Activated CD8-positive, alpha-beta T cell treated with anti-CD3 and anti-CD28 coated beads for 36 hours (primary cell): Measurements from ENCODE around the gene CDC25A. TPM values are rescaled to one million over a fixed set of nuclear protein-coding genes. Genes with fewer than 3 reads are reported as not detected.

ENCODE experiments used
- ATAC-seq: fragments of 200-7000 bp; cut with Tn5 transposase; one replicate; pipeline ENCODE4 v1.10.0; 2021; ENCODE audit warnings: mild to moderate bottlenecking, moderate library complexity
- CTCF ChIA-PET: fragments of 350-600 bp; sonication (Branson Sonifier 250); formaldehyde crosslinking; loops from one replicate; lab custom pipeline; 2021; ENCODE audit warnings: antibody characterized with exemption; lab: Charles Lee
- POLR2A ChIA-PET: fragments of 350-600 bp; sonication (Branson Sonifier 250); formaldehyde crosslinking; loops from one replicate; lab custom pipeline; 2021; ENCODE audit warnings: antibody characterized with exemption; lab: Charles Lee
- DNase-seq: peaks from one replicate; pipeline ENCODE4 v3.0.0-alpha.2; 2020
- H3K27ac Mint-ChIP-seq: one replicate; pipeline ENCODE4 v1.8.0; 2021; ENCODE audit warnings: mild to moderate bottlenecking, mixed read lengths
- H3K27me3 Mint-ChIP-seq: one replicate; pipeline ENCODE4 v1.8.0; 2021; ENCODE audit warnings: mixed read lengths
- H3K36me3 Mint-ChIP-seq: one replicate; pipeline ENCODE4 v1.8.0; 2021; ENCODE audit warnings: low read depth, mixed read lengths
- H3K4me1 Mint-ChIP-seq: one replicate; pipeline ENCODE4 v1.8.0; 2021; ENCODE audit warnings: low read depth, mixed read lengths
- H3K4me3 Mint-ChIP-seq: one replicate; pipeline ENCODE4 v1.8.0; 2021; ENCODE audit warnings: mild to moderate bottlenecking, moderate library complexity, mixed read lengths
- H3K9me3 Mint-ChIP-seq: one replicate; pipeline ENCODE4 v1.8.0; 2021; ENCODE audit warnings: mixed read lengths
- CTCF ChIP-seq: fragments of 200-600 bp; IDR thresholded peaks from one replicate; pipeline ENCODE4 v1.8.0; 2022; ENCODE audit warnings: antibody characterized with exemption, mild to moderate bottlenecking
- intact Hi-C: fragments of 100-400 bp; cut with micrococcal nuclease; formaldehyde crosslinking; loops from one replicate; pipeline ENCODE4 v1.10.0; 2022
- total RNA-seq, 2 experiments: library from RNA; stranded (reverse); gene quantifications; one replicate each; pipeline ENCODE4 v1.2.3, GENCODE V29; 2021

The CDC25A gene
- total RNA-seq, 2 experiments from 2014 or later, result 34.1 to 38.4 TPM

GRCh38 chr3:48137425-48137999 lies 50.7 kb downstream of the CDC25A start:
- H3K36me3 Mint-ChIP-seq, result no peaks in the 10 kb centered on the region
- peaks cover 3% of the 10 kb centered on the region for H3K4me1 Mint-ChIP-seq
- TF ChIP-seq CTCF, result no peak
- ATAC-seq, result no peak
- H3K27me3 Mint-ChIP-seq, result peaks cover 2% of the 10 kb centered on the region
- no peak overlapping the region for H3K27ac Mint-ChIP-seq
- intact Hi-C loops, result no loop called here
- no peak overlapping the region for H3K4me3 Mint-ChIP-seq
- ChIA-PET POLR2A (no interaction called here), CTCF (interaction anchor here (1.2 kb wide), 1 partner anchor 21 kb away, joined by 3 read pairs; no protein-coding TSS in a partner anchor)
- H3K9me3 Mint-ChIP-seq, result no peaks in the 10 kb centered on the region
- DNase-seq, result no peak

- Mint-ChIP-seq H3K27me3 (peaks cover 2% of the 10 kb centered on the region), H3K27ac (no peak overlapping the region), H3K9me3 (no peaks in the 10 kb centered on the region), H3K4me1 (peaks cover 3% of the 10 kb centered on the region), H3K4me3 (no peak overlapping the region), H3K36me3 (no peaks in the 10 kb centered on the region)
- ChIA-PET CTCF (interaction anchor here (1.3 kb wide), 1 partner anchor 15 kb away, joined by 3 read pairs; no protein-coding TSS in a partner anchor), POLR2A (interaction anchor here (1.2 kb wide), 1 partner anchor 13 kb away, joined by 5 read pairs; no protein-coding TSS in a partner anchor)
- intact Hi-C loops, result no loop called here
- no peak for DNase-seq
- no peak for TF ChIP-seq CTCF
- ATAC-seq, result no peak
Measured at GRCh38 chr3:48135552-48136495, 52.4 kb downstream of the CDC25A start.

DNA sequence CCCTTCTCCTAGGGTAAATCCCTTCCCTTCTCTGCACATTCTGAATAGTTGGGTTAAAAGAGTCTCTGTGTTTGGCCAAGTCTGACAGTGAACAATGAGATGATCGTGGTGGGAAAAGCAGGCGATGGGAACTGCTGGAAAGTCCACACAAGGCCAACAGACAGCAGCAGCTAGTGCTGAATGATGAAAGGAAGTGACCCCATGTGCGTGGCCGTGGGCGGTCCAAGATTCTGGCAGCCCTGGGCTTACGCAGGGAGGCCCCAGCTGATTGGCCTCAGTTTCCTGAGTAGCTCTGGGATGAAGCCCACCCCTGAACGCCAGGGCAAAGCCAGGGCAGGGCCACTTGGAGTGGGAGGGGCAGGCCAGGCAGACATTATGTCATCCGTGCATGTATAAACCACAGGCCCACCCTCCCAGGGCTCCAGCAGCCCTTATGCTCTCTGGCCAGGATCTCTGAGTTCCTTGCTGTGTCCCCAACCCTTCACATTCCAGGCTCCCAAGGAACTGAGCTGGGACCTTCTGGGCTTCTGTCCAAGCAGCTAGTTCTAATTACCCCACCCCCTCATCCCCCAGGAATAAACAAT lies 57.8 kb downstream of the CDC25A start:
- intact Hi-C loops, result no loop called here
- Mint-ChIP-seq H3K36me3 (no peaks in the 10 kb centered on the region), H3K27me3 (no peaks in the 10 kb centered on the region), H3K27ac (no peak overlapping the region), H3K4me1 (no peaks in the 10 kb centered on the region), H3K9me3 (no peaks in the 10 kb centered on the region), H3K4me3 (no peak overlapping the region)
- no peak for DNase-seq
- TF ChIP-seq CTCF, result no peak
- ATAC-seq, result no peak
- ChIA-PET CTCF (no interaction called here), POLR2A (no interaction called here)

GRCh38 chr3:48129921-48130320 lies 58.3 kb downstream of the CDC25A start:
- intact Hi-C loops, result no loop called here
- no peaks in the 10 kb centered on the region for H3K4me1 Mint-ChIP-seq
- DNase-seq (no peak), ATAC-seq (no peak)
- no peak for TF ChIP-seq CTCF
- no peaks in the 10 kb centered on the region for H3K9me3 Mint-ChIP-seq
- H3K36me3 Mint-ChIP-seq, result no peaks in the 10 kb centered on the region
- ChIA-PET POLR2A (no interaction called here), CTCF (no interaction called here)
- H3K27me3 Mint-ChIP-seq, result no peaks in the 10 kb centered on the region
- no peak overlapping the region for H3K4me3 Mint-ChIP-seq
- no peak overlapping the region for H3K27ac Mint-ChIP-seq
